GM18511 (cell line): ENCODE data around the gene UBE2D2.
"Not testable (repeated sequence)": the region's sequence is repeated elsewhere in the genome, so short reads cannot be mapped to it uniquely, and the experiment has no call there.

Experiments
- ATAC-seq: cut with Tn5 transposase; IDR thresholded peaks from one replicate; pipeline ENCODE4 v1.9.1; 2021; ENCODE audit warnings: mild to moderate bottlenecking, moderate library complexity; ENCODE audit not compliant: unreplicated experiment

The UBE2D2 gene

DNA sequence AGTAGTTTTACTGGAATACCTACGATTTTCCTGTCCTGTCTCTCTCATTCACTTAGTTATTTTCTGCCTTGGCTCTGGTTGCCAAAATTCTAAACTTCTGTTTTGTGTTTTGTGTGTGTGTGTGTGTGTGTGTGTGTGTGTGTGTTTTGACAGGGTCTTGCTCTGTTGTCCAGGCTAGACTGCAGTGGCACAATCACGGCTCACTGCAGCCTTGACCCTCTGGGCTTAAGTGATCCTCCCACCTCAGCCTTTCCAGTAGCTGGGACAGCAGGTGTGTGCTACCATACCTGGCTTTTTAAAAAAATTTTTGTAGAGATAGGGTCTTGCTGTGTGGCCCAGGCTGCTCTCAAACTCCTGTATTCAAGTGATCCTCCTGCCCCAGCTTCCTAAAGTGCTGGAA is 17.2 kb downstream of the UBE2D2 start:
- ATAC-seq = no peak

DNA sequence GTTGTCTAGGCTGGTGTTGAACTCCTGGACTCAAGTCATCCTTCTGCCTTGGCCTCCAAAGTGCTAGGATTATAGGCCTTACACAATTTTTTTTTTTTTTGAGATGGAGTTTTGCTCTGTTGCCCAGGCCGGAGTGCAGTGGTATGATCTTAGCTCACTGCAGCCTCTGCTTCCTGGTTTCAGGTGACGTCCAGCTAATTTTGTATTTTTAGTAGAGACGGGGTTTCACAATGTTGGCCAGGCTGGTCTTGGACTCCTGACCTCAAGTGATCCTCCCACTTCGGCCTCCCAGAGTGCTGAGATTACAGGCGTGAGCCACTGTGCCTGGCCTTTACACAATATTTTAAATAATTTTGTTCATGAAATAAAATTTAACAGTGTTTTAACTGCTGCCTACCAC is 21.0 kb downstream of the UBE2D2 start:
- ATAC-seq = not testable (repeated sequence)

DNA sequence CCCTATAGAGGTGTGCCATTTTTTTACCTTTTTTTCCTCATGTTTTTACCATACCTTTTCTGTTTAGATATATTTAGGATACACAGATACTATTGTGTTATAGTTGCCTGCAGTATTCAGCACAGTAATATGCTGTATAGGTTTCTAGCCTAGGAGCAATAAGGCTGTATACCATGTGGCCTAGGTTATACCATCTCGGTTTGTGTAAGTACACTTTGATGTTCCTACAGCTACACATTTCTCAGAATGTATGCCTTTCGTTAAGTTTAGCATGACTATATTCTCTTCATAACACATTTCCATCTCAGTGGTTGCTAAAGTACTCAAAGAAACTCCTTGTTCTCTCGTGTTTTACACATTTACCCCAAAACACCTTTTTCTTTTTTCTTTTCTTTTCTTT is 23.0 kb downstream of the UBE2D2 start:
- ATAC-seq = no peak

DNA sequence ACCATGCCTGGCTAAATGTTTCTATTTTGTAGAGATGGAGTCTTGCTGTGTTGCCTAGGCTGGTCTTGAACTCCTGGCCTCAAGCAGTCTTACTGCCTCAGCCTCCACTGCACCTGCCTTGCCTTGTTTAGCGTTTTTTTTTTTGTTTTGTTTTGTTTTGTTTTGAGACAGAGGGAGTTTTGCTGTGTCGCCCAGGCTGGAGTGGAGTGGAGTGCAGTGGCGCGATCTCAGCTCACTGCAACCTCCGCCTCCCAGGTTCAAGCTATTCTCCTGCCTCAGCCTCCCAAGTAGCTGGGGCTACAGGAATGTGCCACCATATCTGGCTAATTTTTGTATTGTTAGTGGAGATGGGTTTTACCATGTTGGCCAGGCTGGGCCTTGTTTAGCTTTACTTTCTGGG is 27.0 kb downstream of the UBE2D2 start:
- ATAC-seq = not testable (repeated sequence)

DNA sequence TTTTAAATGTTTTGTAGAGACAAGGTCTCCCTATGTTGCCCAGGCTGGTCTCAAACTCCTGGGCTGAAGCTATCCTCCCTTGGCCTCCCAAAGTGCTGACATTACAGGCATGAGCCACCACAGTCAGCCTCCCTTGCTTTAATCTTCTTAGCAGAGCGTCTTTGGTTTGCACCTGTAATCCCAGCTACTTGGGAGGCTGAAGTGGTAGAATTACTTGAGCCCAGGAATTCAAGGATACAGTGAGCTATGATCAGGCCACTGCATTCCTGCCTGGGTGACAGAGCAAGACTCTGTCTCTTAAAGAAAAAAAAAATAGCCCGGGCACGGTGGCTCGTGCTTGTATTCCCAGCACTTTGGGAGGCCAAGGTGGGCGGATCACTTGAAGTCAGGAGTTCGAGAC is 27.8 kb downstream of the UBE2D2 start:
- ATAC-seq = no peak

DNA sequence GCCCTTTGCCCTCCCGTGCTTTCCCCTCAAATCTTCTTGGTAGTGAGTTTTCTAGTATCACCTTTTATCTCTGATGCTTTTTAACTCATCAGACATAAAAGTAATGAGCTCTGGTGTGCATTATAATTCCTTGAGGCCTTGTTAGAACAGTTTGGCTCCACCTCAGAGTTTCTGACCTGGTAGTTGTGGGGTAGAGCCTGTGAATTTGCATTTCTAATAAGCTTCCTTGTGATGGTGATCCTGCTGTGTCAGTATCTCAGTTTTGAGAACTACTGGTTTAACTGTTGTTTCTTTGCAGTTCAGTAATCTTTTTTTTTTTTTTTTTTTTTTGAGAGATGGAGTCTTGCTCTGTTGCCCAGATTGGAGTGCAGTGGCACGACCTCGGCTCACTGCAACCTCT is 31.1 kb downstream of the UBE2D2 start:
- peak; percentile 59 for ATAC-seq

DNA sequence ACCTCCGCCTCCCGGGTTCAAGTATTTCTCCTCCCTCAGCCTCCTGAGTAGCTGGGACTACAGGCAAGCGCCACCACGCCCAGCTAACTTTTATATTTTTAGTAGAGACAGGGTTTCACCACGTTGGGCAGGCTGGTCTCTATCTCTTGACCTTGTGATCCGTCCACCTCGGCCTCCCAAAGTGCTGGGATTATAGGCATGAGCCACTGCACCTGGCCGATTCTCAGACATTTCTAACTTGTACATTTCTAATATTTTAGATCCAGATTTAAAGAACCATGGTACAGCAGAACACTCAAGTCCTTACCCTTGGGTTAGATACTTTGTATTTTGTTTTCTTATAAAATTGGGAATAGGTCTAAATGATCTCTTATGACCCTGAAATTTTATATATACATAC is 31.9 kb downstream of the UBE2D2 start:
- not testable (repeated sequence) for ATAC-seq

DNA sequence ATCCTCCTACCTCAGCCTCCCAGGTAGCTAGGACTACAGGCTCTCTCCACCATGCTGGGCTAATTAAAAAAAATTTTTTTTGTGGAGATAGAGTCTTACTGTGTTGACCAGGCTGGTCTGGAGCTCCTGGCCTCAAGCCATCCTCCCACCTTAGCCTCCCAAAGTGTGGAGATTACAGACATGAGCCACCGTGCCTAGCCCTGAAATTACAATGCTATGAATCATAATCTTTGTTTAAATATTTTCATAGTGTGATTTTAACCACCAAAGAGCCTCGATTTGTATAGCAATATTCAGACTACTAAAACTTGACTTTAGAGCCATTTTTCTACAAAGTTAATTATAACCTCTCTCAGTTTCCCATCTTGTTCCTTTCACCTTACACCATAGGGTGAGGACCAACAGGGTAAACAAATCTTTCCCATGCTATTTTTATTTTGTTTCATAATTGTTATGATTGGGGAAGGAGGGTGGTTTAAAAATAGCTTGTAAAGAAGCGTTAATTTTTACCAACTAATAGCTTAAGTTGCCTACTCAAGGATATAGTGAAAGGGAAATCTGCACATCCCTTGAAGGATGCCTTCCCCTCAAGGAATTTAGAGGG is 32.7 kb downstream of the UBE2D2 start:
- ATAC-seq = no peak

DNA sequence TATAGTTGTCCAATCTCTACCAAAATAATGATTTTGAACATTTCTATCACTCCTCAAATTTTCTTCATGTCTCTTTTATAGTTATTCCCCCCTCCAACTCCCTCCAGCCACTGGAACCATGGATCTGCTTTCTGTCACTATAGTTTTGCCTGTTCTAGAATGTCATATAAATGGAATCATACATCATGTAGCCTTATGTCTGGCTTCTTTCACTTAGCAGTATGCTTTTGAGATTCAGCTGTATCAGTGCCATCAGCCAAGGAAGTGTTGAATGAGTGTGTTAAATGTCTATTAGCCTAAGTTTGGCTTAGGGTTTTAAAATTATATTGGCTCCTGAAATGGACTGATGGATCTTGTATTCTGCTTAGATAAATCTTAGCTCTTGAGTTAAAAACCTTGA is 36.0 kb downstream of the UBE2D2 start:
- no peak for ATAC-seq

DNA sequence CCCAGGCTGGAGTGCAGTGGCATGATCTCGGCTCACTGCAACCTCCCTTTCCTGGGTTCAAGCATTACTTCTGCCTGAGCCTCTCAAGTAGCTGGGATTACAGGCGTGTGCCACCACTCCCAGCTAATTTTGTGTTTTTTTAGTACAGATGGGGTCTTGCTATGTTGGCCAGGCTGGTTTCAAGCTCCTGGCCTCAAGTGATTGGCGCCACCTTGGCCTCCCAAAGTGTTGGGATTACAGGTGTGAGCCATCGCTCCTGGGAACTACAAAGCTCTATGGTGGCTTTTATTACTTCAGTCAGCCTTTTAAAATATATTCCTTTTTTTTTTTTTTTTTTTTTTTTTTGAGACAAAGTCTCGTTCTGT is 37.4 kb downstream of the UBE2D2 start:
- ATAC-seq = not testable (repeated sequence)

DNA sequence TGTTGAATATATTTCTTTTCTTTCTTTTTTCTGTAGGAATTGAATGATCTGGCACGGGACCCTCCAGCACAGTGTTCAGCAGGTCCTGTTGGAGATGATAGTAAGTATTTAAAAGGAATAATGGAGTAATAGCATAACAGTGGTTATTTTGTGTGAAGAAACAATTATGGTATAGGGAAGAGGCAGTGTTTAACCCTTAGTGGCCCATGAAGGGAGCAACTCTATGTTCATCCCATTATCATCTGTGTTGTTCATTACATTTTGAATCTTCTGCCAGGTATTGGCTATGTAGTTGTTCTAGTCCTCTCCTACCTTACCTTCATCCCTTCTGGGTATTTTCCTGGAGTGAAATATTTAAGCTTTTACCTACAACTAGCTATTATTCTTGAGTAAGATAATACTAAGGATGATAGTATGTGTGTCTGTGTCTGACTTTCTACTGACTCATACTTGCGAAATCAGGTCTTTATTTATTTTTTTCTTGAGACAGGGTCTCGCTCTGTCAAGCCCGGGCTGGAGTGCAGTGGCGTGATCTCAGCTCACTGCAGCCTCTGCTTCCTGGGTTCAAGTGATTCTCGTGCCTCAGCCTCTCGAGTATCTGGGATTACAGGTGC is 39.3 kb downstream of the UBE2D2 start:
- no peak for ATAC-seq

DNA sequence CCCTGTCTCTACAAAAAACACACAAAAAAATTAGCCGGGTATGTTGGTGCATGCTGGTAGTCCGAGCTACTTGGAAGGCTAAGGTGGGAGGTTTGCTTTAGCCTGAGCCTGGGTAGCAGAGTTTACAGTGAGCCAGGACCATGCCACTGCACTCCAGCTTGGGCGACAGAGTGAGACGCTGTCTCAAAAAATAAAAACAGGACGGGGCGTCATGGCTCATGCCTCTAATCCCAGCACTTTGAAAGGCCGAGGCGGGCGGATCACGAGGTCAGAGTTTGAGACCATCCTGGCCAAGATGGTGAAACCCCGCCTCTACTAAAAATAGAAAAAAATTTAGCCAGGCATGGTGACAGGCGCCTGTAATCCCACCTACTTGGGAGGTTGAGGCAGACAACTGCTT is 40.3 kb downstream of the UBE2D2 start:
- no peak for ATAC-seq

DNA sequence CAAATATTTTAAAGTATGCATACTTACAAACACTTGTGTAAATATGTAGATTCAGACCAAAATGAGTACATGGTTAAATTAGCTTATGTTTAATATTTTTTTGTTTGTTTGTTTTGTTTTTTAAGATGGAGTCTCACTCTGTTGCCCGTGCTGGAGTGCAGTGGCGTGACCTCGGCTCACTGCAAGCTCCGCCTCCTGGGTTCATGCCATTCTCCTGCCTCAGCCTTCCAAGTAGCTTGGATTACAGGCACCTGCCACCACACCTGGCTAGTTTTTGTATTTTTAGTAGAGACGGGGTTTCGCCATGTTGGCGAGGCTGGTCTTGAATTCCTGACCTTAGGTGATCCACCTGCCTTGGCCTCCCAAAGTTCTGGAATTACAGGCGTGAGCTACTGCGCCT is 40.8 kb downstream of the UBE2D2 start:
- not testable (repeated sequence) for ATAC-seq

DNA sequence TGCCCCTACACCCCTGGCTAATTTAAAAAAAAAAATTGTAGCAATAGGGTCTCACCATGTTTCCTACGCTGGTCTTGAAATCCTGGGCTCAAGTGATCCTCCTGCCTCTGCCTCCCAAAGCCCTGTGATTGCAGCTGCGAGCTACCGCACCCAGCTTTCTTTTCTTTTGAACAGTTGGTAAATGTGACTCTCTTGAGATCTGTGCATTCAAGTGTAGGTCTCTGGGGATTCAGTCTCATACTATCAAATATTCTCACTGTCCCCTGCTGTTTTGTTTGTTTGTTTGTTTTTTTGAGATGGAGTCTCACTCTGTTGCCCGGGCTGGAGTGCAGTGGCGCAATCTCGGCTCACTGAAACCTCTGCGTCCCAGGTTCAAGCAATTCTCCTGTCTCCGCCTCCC is 44.7 kb downstream of the UBE2D2 start:
- no peak for ATAC-seq

DNA sequence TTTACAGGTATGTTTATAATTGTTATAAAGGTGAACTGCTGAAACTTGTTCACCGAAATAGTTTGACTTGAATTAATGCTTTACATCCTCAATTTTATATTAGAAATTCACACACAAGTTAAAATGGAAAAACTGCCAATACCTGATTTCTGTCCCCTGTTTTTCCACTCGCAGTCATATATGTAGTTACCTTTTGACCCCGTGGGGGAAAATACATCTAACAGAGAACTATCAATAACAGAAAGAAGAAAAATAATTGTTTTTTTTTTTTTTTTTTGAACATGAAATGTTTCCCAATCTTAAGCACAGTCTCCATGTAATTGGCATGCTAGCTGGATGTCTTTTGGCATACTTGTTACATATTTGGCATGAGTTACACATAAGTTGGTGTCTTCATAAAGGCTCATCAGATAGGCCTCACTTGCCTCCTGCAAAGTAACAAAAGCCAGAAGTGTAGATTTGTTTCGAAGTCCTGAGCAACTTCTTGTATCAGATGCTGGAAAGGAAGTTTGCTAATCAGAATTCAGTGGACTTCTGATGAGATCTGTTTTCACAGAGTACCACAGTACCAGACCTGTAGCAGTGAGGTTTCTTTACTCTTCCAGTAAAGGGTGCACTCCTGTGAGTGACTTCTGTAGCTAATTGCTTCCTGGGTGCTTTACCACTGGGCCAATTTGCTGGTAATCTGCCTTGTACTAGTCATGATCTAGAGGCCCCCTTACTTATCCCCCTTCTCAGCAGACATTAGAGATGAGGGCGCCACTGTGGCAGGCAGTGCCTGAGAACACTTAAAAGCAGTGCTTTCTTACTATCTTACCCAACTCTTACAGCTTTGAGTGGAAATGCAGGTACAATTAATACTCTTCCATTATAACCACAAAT is 50.8 kb downstream of the UBE2D2 start:
- no peak for ATAC-seq

DNA sequence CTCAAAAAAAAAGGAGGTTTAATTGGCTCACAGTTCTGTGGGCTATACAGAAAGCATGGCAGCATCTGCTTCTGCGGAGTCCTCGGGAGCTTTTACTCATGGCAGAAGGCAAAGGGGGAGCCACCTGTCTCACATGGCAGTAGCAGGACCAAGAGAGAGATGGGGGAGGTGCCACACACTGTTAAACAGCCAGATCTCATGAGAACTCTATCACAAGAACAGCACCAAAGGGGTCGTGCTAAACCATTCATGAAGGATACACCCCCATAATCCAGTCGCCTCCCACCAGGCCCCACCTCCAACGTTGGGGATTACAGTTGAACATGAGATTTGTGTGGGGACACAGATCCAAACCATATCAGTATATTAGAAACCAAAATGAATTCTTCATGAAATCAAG is 58.7 kb downstream of the UBE2D2 start:
- no peak for ATAC-seq

DNA sequence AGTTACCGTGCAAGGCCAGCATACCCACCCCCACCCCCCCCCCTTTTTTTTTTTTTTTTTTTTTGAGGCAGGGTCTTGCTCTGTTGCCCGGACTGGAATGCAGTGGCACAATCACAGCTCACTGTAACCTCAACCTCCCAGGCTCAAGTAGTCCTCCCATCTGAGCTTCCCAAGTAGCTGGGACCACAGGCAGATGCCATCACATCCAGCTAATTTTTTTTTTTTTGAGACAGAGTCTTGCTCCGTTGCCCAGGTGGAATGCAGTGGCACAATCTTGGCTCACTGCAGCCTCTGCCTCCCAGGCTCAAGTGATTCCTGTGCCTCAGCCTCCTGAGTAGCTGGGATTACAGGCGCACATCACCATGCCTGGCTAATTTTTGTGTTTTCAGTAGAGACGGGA is 64.3 kb downstream of the UBE2D2 start:
- ATAC-seq = not testable (repeated sequence)

DNA sequence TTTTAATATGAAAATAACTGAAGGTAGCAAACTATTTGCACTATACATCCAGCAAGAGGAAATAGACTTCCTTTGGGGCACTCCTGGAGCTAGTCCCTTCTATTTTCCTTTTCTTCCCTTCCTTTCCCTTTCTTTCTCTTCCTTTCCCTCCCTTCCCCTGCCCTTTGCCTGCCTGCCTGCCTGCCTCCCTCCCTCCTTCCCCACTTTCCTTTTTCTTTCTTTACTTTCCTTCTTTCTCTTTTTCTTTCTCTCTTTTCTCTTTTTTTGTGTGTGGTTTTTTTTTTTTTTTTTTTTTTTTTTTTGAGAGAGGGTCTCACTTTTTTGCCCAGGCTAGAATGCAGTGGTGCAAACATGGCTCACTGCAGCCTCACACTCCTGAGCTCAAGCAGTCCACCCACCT is 69.7 kb downstream of the UBE2D2 start:
- ATAC-seq = no peak

DNA sequence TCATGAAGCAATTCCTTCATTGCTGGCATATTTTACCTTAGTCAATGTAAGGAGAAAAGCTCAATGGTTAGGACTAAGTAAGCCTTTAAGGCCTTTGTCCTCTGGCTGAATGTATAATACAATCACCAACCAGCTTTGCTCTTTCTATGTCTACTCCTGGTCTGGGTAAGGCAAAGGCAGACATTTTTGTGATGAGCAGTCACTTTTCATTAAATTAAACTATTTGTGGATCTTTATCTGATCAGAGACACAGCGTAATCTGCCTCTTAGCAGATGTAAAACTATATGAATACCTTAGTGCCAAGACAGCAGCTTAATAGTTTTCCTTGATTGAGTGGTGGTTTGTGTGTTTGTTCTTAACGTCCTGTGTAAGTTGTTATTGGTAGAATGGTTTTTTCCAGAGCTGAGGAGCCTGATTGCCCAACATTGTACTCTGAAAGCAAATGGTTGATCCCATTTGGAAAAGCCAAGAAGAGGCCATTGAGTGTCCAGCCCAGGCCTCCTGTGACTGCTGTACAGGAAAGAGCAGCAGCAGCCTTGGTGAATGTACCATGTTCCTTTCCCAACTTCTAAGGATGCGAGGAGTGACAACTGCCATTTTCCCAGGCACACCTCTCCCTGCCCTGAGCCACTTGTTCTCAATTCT is 70.5 kb downstream of the UBE2D2 start:
- no peak for ATAC-seq

DNA sequence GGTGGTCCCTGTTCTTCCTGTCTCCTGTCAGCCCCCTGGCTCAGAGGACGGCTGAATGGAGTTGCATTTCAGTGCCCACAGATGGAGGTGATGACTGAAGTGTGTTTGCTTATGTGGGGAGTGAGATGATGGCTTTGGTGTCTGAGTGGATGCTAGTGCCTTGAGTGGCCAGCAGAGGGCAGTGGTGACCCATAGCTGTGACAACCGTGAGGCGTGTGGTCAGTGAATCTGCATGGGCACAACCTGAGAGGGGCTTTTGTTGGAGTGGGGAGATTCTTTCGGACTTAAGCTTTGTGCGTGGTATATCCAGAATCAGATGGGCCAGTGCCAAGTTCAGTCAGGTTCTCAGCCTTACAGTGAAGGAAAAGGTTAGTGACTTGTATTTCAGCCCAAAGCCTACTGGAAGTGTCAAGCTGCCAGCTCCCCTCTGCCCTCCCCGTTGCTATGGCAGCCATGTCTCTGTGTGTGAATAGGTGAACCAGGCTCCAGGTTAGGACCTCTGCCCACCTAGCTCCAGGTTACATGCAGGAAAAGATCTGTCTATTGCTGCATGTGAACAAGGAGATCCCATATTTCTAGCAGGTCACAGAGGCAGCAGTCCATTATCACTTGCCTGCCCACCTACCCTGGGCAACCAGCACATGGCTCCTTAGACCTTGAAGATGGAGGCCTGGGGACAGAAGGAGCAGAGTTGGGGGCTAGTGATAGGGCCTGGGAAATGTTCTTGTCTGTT is 72.3 kb downstream of the UBE2D2 start:
- ATAC-seq = peak; percentile 31

DNA sequence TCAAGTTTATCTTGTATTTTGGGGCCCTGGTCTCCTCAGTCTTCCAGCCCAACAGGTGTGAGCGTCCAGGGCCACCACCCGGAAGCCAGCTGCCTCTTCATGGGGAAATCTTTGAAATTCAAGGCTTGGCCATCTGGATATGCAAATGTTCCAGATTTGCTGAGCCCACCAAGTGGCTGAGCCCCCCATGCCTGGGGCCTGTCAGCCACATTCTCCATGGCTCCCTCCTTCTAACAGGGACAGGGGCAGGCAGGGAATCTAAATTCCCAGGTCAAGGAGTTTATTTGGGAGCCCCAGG is 72.8 kb downstream of the UBE2D2 start:
- ATAC-seq = no peak
